Stomach (tissue), 9 donors: ENCODE measurements around the gene BAZ2B. TPM values are rescaled to one million over a fixed set of nuclear protein-coding genes. Genes with fewer than 3 reads are reported as not detected.
"Not testable (repeated sequence)": the region's sequence is repeated elsewhere in the genome, so short reads cannot be mapped to it uniquely, and the experiment has no call there.

Source experiments
- DNase-seq, 2 donors: peaks; one replicate each; pipeline versions ENCODE4 v3.0.0 to v3.0.0-alpha.2; 2013 to 2019
- H3K27ac ChIP-seq, 5 donors: fragments of 200-600 bp in 4 of 5; sonication (generic) in 4 of 5; one replicate each; pipeline ENCODE4 v1.5.1; 2013 to 2019; ENCODE audit warnings: mild to moderate bottlenecking in 1 of 5, moderate library complexity in 1 of 5
- H3K27me3 ChIP-seq, 3 donors: fragments of 200-600 bp; sonication (generic); one replicate each; pipeline ENCODE4 v1.5.1; 2017 to 2019; ENCODE audit warnings: mixed run types in 1 of 3
- H3K36me3 ChIP-seq, 4 donors: fragments of 200-600 bp; sonication (generic); 1 replicate in 3 of 4; 2 replicates in 1 of 4; pipeline ENCODE4 v1.5.1; 2016 to 2019
- H3K4me1 ChIP-seq, 4 donors: fragments of 200-600 bp; sonication (generic); one replicate each; pipeline ENCODE4 v1.5.1; 2016 to 2019
- H3K4me3 ChIP-seq, 4 donors: fragments of 200-600 bp; sonication (generic) in 3 of 4; one replicate each; pipeline ENCODE4 v1.5.1; 2016 to 2019; ENCODE audit warnings: mild to moderate bottlenecking in 1 of 4
- H3K9me3 ChIP-seq, 4 donors: fragments of 200-600 bp; sonication (generic); one replicate each; pipeline ENCODE4 v1.5.1; 2016 to 2019
- EP300 ChIP-seq: sonication (generic); formaldehyde crosslinking; IDR thresholded peaks from one replicate; pipeline ENCODE4 v1.6.1; 2017; ENCODE audit warnings: antibody characterized with exemption
- POLR2A ChIP-seq, 4 donors: fragments of 450-650 bp; IDR thresholded peaks; one replicate each; pipeline ENCODE4 v1.6.1; 2016; ENCODE audit warnings: antibody characterized with exemption in 4 of 4, control low read depth in 2 of 4, mild to moderate bottlenecking in 1 of 4, moderate library complexity in 1 of 4
- POLR2AphosphoS5 ChIP-seq, 3 donors: sonication (generic); formaldehyde crosslinking; IDR thresholded peaks; one replicate each; pipeline ENCODE4 v1.6.1; 2016; ENCODE audit warnings: antibody characterized with exemption in 3 of 3
- WGBS, 5 donors: extraction: QIAGEN DNeasy Blood & Tissue Kit in 3 of 5; methylation state at CpG; one replicate each; pipeline versions ENCODE4 v1.1.5 to v1.1.7; 2013 to 2018; 5-methylcytosine and 5-hydroxymethylcytosine counted together
- intact Hi-C: fragments of 100-400 bp; cut with DNase I; formaldehyde crosslinking; loops from one replicate; pipeline ENCODE4 v1.15.1; 2023; ENCODE audit warnings: low total_unique reads
- polyA plus RNA-seq, 3 donors: library from polyadenylated mRNA; stranded (reverse); fragments of 200-250 nt; gene quantifications; one replicate each; pipeline ENCODE4 v1.2.3, GENCODE V29; 2013
- total RNA-seq, 5 donors: library from RNA; depleted of rRNA; stranded (reverse); fragments of >200 nt; gene quantifications; one replicate each; pipeline versions ENCODE4 v1.1.0 to v1.2.3, GENCODE V29; 2014 to 2016
- TF ChIP-seq, protein P1 (sequence below), 7 experiments: fragments of 450-650 bp in 4 of 7; fragments of 200-600 bp in 3 of 7; sonication (generic) in 3 of 7; IDR thresholded peaks; one replicate each; pipeline ENCODE4 v1.5.1; 2016 to 2019; ENCODE audit warnings: antibody characterized with exemption in 7 of 7, control low read depth in 2 of 7, mild to moderate bottlenecking in 1 of 7
- donor health status: healthy with polysubstance abuse.
- donor health status: Bipolar disorder and iron deficiency.
- donor health status: healthy.

The BAZ2B gene
- total and polyA plus RNA-seq, 8 donors, result 7.2 to 245 (median 59.2) TPM

GRCh38 chr2:159409116-159409800 lies 207.1 kb downstream of the BAZ2B start:
- TF ChIP-seq, protein P1, sequence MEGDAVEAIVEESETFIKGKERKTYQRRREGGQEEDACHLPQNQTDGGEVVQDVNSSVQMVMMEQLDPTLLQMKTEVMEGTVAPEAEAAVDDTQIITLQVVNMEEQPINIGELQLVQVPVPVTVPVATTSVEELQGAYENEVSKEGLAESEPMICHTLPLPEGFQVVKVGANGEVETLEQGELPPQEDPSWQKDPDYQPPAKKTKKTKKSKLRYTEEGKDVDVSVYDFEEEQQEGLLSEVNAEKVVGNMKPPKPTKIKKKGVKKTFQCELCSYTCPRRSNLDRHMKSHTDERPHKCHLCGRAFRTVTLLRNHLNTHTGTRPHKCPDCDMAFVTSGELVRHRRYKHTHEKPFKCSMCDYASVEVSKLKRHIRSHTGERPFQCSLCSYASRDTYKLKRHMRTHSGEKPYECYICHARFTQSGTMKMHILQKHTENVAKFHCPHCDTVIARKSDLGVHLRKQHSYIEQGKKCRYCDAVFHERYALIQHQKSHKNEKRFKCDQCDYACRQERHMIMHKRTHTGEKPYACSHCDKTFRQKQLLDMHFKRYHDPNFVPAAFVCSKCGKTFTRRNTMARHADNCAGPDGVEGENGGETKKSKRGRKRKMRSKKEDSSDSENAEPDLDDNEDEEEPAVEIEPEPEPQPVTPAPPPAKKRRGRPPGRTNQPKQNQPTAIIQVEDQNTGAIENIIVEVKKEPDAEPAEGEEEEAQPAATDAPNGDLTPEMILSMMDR (IDR thresholded peaks at IDR 0.05), result no peak
- no peak for TF ChIP-seq EP300
- no peak for TF ChIP-seq POLR2A (IDR thresholded peaks at IDR 0.05)
- TF ChIP-seq POLR2AphosphoS5 (IDR thresholded peaks at IDR 0.05), result no peak
- Histone ChIP-seq H3K36me3 (peaks cover 20 to 84% (median 82%) of the 10 kb centered on the region in 4 donors), H3K4me1 (no peaks in the 10 kb centered on the region), H3K27me3 (no peaks in the 10 kb centered on the region), H3K9me3 (no peaks in the 10 kb centered on the region), H3K27ac (no peak overlapping the region), H3K4me3 (no peak overlapping the region)
- intact Hi-C loops, result no loop called here
- WGBS, 5 donors, result 76 to 84% (median 82%) methylated on average over 3 of the region's 3 CpGs
- DNase-seq, result no peak

DNA sequence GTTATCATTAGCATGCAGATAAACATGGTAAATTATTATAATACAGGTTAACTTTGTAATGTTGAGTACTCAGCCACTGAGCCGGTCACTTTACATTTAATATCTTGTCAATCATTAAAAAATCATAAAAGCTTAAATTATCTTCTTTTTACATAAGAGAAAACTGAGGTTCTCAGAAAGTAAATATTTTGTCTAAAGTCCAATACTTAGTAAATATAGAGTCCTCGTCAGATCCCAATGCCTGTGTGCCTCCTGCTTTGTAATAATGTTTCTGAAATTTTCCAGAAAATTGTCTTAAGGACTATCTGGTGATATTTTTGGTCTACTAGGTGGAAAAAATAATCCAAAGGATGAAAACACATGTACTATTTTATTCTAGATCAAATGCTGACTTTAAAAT lies 213.6 kb downstream of the BAZ2B start:
- peaks cover 0 to 13% (median 5%) of the 10 kb centered on the region in 4 donors for H3K4me1 ChIP-seq
- TF ChIP-seq POLR2AphosphoS5 (IDR thresholded peaks at IDR 0.05) (no peak), EP300 (no peak), POLR2A (IDR thresholded peaks at IDR 0.05) (no peak)
- TF ChIP-seq, protein P1 (IDR thresholded peaks at IDR 0.05), result no peak
- H3K27me3 ChIP-seq, result no peaks in the 10 kb centered on the region
- H3K27ac ChIP-seq, result no peak overlapping the region
- peaks cover 6 to 50% (median 43%) of the 10 kb centered on the region in 4 donors for H3K36me3 ChIP-seq
- no peak overlapping the region for H3K4me3 ChIP-seq
- intact Hi-C loops, result no loop called here
- H3K9me3 ChIP-seq, result no peaks in the 10 kb centered on the region
- DNase-seq, result no peak
- WGBS, 5 donors, result 68 to 76% (median 72%) methylated on average over 2 of the region's 2 CpGs

GRCh38 chr2:159402160-159402559 lies 214.2 kb downstream of the BAZ2B start:
- H3K4me3 ChIP-seq, H3K27ac ChIP-seq, DNase-seq, H3K27me3 ChIP-seq, H3K9me3 ChIP-seq, intact Hi-C loops: not testable (repeated sequence)
- Histone ChIP-seq H3K4me1 (peaks cover 0 to 13% (median 5%) of the 10 kb centered on the region in 4 donors), H3K36me3 (peaks cover 5 to 48% (median 39%) of the 10 kb centered on the region in 4 donors)
- 91 to 97% (median 95%) methylated on average over 5 of the region's 5 CpGs for WGBS, 5 donors

- H3K27ac ChIP-seq, result no peak overlapping the region
- peaks cover 0 to 43% (median 29%) of the 10 kb centered on the region in 4 donors for H3K36me3 ChIP-seq
- H3K27me3 ChIP-seq, result no peaks in the 10 kb centered on the region
- 47 to 55% (median 48%) methylated on average over 5 of the region's 5 CpGs for WGBS, 5 donors
- DNase-seq, result peak in 1 of 2 donors; percentile 5
- intact Hi-C loops, result no loop called here
- TF ChIP-seq POLR2A (IDR thresholded peaks at IDR 0.05), result no peak
- TF ChIP-seq, protein P1 (IDR thresholded peaks at IDR 0.05), result no peak
- TF ChIP-seq POLR2AphosphoS5 (IDR thresholded peaks at IDR 0.05), result no peak
- TF ChIP-seq EP300, result no peak
- peaks cover 0 to 13% (median 5%) of the 10 kb centered on the region in 4 donors for H3K4me1 ChIP-seq
- no peaks in the 10 kb centered on the region for H3K9me3 ChIP-seq
- no peak overlapping the region for H3K4me3 ChIP-seq
Measured at GRCh38 chr2:159399716-159400415, 216.5 kb downstream of the BAZ2B start.

GRCh38 chr2:159396799-159397198 lies 219.5 kb downstream of the BAZ2B start:
- DNase-seq, result no peak
- Histone ChIP-seq H3K9me3 (no peaks in the 10 kb centered on the region), H3K36me3 (peaks cover 7 to 48% (median 41%) of the 10 kb centered on the region in 4 donors), H3K4me1 (peaks cover 0 to 13% (median 5%) of the 10 kb centered on the region in 4 donors), H3K4me3 (no peak overlapping the region), H3K27ac (no peak overlapping the region), H3K27me3 (no peaks in the 10 kb centered on the region)
- TF ChIP-seq EP300, result no peak
- TF ChIP-seq POLR2AphosphoS5 (IDR thresholded peaks at IDR 0.05), result no peak
- TF ChIP-seq, protein P1 (IDR thresholded peaks at IDR 0.05), result no peak
- no peak for TF ChIP-seq POLR2A (IDR thresholded peaks at IDR 0.05)
- intact Hi-C loops, result no loop called here
- 68 to 82% (median 72%) methylated on average over 1 of the region's 1 CpG for WGBS, 5 donors
